Fibroblast of gingiva (primary cell): Measurements from ENCODE around the gene PPP1R7.
"Not testable (repeated sequence)": the region's sequence is repeated elsewhere in the genome, so short reads cannot be mapped to it uniquely, and the experiment has no call there.

ENCODE experiments used
- DNase-seq: peaks from one replicate; pipeline ENCODE4 v3.0.0-alpha.2; 2011; ENCODE audit warnings: low read depth

Gene PPP1R7

GRCh38 chr2:241197246-241197645, 47.0 kb downstream of the PPP1R7 start:
- not testable (repeated sequence) for DNase-seq

GRCh38 chr2:241197947-241198346, 47.7 kb downstream of the PPP1R7 start:
- DNase-seq = no peak

GRCh38 chr2:241198381-241199279, 48.4 kb downstream of the PPP1R7 start:
- DNase-seq = no peak

GRCh38 chr2:241199286-241199685, 49.0 kb downstream of the PPP1R7 start:
- no peak for DNase-seq

- DNase-seq = no peak
Observed at GRCh38 chr2:241199897-241200821, 49.9 kb downstream of the PPP1R7 start.

- no peak for DNase-seq
Observed at GRCh38 chr2:241200822-241201395, 50.6 kb downstream of the PPP1R7 start.

GRCh38 chr2:241201445-241202267, 51.4 kb downstream of the PPP1R7 start:
- no peak for DNase-seq

GRCh38 chr2:241202268-241202585, 52.0 kb downstream of the PPP1R7 start:
- no peak for DNase-seq

GRCh38 chr2:241202681-241203080, 52.4 kb downstream of the PPP1R7 start:
- DNase-seq = no peak

GRCh38 chr2:241203218-241204009, 53.1 kb downstream of the PPP1R7 start:
- no peak for DNase-seq

- DNase-seq = no peak
Observed at GRCh38 chr2:241204010-241204384, 53.7 kb downstream of the PPP1R7 start.

GRCh38 chr2:241204490-241204889, 54.2 kb downstream of the PPP1R7 start:
- no peak for DNase-seq

GRCh38 chr2:241205086-241205485, 54.8 kb downstream of the PPP1R7 start:
- DNase-seq = no peak

GRCh38 chr2:241207151-241207550, 56.9 kb downstream of the PPP1R7 start:
- no peak for DNase-seq

- no peak for DNase-seq
Observed at GRCh38 chr2:241207641-241208040, 57.4 kb downstream of the PPP1R7 start.

- DNase-seq = no peak
Observed at GRCh38 chr2:241208058-241208457, 57.8 kb downstream of the PPP1R7 start.

GRCh38 chr2:241209271-241209670, 59.0 kb downstream of the PPP1R7 start:
- DNase-seq = no peak

GRCh38 chr2:241211276-241211675, 61.0 kb downstream of the PPP1R7 start:
- DNase-seq = no peak

GRCh38 chr2:241213041-241213440, 62.8 kb downstream of the PPP1R7 start:
- DNase-seq = no peak

GRCh38 chr2:241213567-241213966, 63.3 kb downstream of the PPP1R7 start:
- DNase-seq = no peak

GRCh38 chr2:241214209-241214608, 63.9 kb downstream of the PPP1R7 start:
- DNase-seq = no peak
